ENCODE measurements around the gene LUZP2.

DNA sequence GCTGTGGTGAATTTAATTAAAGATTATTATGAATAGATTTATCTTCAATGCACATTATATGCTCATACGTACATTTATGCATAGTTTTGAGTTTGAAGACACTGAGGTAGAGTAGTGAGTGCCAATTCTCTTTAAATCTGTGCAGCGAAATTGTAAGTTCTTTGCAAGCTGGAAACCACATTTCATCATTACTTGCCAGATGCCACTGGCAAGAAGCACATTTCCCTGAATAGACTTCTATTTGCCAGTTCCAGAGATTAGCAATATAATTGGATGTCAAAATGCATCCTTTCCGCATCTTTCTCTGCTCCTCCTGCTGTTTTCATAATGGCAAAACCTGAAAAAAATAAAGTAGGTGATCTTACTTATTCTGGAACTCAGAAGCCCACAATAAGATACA, 448.0 kb downstream of the LUZP2 start:
- TF ChIP-seq POLR2A (IDR thresholded peaks at IDR 0.05; ENCODE audit: low read length) (no peak), GATA1 (IDR thresholded peaks at IDR 0.05; ENCODE audit: low read depth, low read length) (no peak)
